ENCODE data around the gene MPHOSPH9.

The MPHOSPH9 gene

GRCh38 chr12:123105211-123105826 is 127.6 kb downstream of the MPHOSPH9 start:
- DNase-seq (ENCODE audit: low spot score), result no peak
- no peak for FAIRE-seq

DNA sequence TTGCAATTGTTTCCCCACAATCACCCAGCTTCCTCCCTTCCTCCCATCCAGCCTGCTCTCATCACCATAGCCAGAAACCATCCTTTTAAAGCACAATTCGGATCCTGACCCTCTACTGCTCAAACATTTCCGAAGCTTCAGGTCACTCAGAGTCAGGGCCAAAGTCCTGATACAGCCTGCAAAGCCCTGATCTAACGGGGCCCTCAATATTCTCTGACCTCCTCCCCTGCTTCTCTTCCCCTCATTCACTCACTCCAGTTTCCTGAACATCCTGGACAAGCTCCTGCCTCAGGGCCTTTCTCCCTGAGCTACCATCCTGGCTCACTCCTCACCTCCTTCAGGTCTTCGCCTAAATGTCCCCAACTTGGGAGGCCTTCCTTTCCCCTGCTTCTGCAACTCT is 128.1 kb downstream of the MPHOSPH9 start:
- FAIRE-seq (no peak), DNase-seq (ENCODE audit: low spot score) (no peak)
